HCT116 (cell line): ENCODE measurements around the gene LAYN. TPM values are rescaled to one million over a fixed set of nuclear protein-coding genes. Genes with fewer than 3 reads are reported as not detected.

Experiments used
- ATAC-seq: fragments of 200-7000 bp; cut with Tn5 transposase; 2 replicates; pipeline ENCODE4 v1.9.1; 2020; ENCODE audit warnings: mild to moderate bottlenecking, moderate library complexity
- BruUV-seq: library from RNA; stranded (reverse); fragments of 400-500 nt; replicated peaks from 2 replicates; lab custom pipeline; 2021; lab: Mats Ljungman, UMichigan
- CTCF ChIA-PET: fragments of 300-600 bp; sonication (Branson Sonifier 250); formaldehyde crosslinking; loops from one replicate; lab custom pipeline; 2021; ENCODE audit warnings: antibody characterized with exemption; lab: Charles Lee
- POLR2A ChIA-PET: fragments of 300-600, 350-600 bp; sonication (Branson Sonifier 250); formaldehyde crosslinking; loops from one replicate; lab custom pipeline; 2021; ENCODE audit warnings: antibody characterized with exemption; lab: Charles Lee
- RAD21 ChIA-PET, 2 experiments: fragments of 300-600 bp; sonication (Branson Sonifier 250); formaldehyde crosslinking; loops; one replicate each; lab custom pipeline; 2023; ENCODE audit warnings: low total read pairs in 2 of 2; ENCODE audit not compliant: uncharacterized antibody in 2 of 2, unreplicated experiment in 2 of 2, low non-redundant PET in 1 of 2; lab: Charles Lee
- DNase-seq: peaks from one replicate; pipeline ENCODE4 v3.0.0-alpha.2; 2010; ENCODE audit warnings: low read depth, low spot score
- H2AFZ ChIP-seq: fragments of 200-600 bp; shearing (Covaris generic), sonication (generic); 2 replicates; pipeline ENCODE4 v1.6.1; 2017; ENCODE audit warnings: low read depth, mixed run types, mixed read lengths, antibody characterized with exemption, low read length; ENCODE audit not compliant: poor library complexity, severe bottlenecking
- H3K27ac ChIP-seq: 2 replicates; pipeline ENCODE4 v1.5.1; 2012; ENCODE audit warnings: low read depth, low read length
- H3K27me3 ChIP-seq: fragments of 200-600 bp; sonication (generic); 2 replicates; pipeline ENCODE4 v1.6.1; 2016; ENCODE audit warnings: mixed run types, low read length, mixed read lengths; ENCODE audit not compliant: insufficient read depth
- H3K36me3 ChIP-seq, 2 experiments: fragments of 200-500 bp in 1 of 2; fragments of 200-600 bp in 1 of 2; sonication (Bioruptor generic) in 1 of 2; sonication (generic) in 1 of 2; 2 replicates each; pipeline versions ENCODE4 v1.5.1 to v1.6.1; 2014 to 2016; ENCODE audit warnings: low read length in 2 of 2, inconsistent platforms in 1 of 2, mixed read lengths in 1 of 2, mixed run types in 1 of 2; ENCODE audit not compliant: insufficient read depth in 2 of 2, control insufficient read depth in 1 of 2
- H3K4me1 ChIP-seq, 2 experiments: fragments of 200-600 bp in 1 of 2; sonication (generic) in 1 of 2; 2 replicates each; pipeline versions ENCODE4 v1.5.1 to v1.6.1; 2012 to 2017; ENCODE audit warnings: low read length in 2 of 2, inconsistent platforms in 1 of 2, mild to moderate bottlenecking in 1 of 2, mixed read lengths in 1 of 2, mixed run types in 1 of 2, moderate library complexity in 1 of 2; ENCODE audit not compliant: insufficient read depth in 2 of 2, control insufficient read depth in 1 of 2
- H3K4me2 ChIP-seq: fragments of 200-600 bp; sonication (generic); 2 replicates; pipeline ENCODE4 v1.6.1; 2017; ENCODE audit warnings: mixed run types, low read length, mixed read lengths
- H3K4me3 ChIP-seq, 2 experiments: fragments of 200-600 bp in 1 of 2; sonication (generic) in 1 of 2; replicated peaks in 1 of 2; 2 replicates each; pipeline ENCODE4 v1.5.1; 2011 to 2016; ENCODE audit warnings: low read length in 2 of 2, control low read depth in 1 of 2, low read depth in 1 of 2, mild to moderate bottlenecking in 1 of 2, mixed read lengths in 1 of 2, mixed run types in 1 of 2
- H3K79me2 ChIP-seq: fragments of 200-600 bp; sonication (generic); 2 replicates; pipeline ENCODE4 v1.6.1; 2017; ENCODE audit warnings: mild to moderate bottlenecking, mixed run types, low read length, moderate library complexity, mixed read lengths; ENCODE audit not compliant: insufficient read depth
- H3K9ac ChIP-seq: fragments of 200-600 bp; sonication (generic); 2 replicates; pipeline ENCODE4 v1.6.1; 2016; ENCODE audit warnings: low read length, mixed read lengths
- H3K9me2 ChIP-seq: fragments of 200-600 bp; sonication (generic), shearing (Covaris generic); 2 replicates; pipeline ENCODE4 v1.6.1; 2017; ENCODE audit warnings: mixed run types, mild to moderate bottlenecking, moderate library complexity; ENCODE audit not compliant: insufficient read depth
- H3K9me3 ChIP-seq, 2 experiments: fragments of 200-500 bp in 1 of 2; fragments of 200-600 bp in 1 of 2; sonication (Bioruptor generic) in 1 of 2; sonication (generic) in 1 of 2; 2 replicates each; pipeline ENCODE4 v1.6.1; 2014 to 2017; ENCODE audit warnings: low read length in 2 of 2, mixed read lengths in 2 of 2, inconsistent platforms in 1 of 2, low read depth in 1 of 2, mild to moderate bottlenecking in 1 of 2, mixed run types in 1 of 2, moderate library complexity in 1 of 2; ENCODE audit not compliant: control insufficient read depth in 1 of 2, insufficient read depth in 1 of 2
- H4K20me1 ChIP-seq: fragments of 200-600 bp; sonication (generic), shearing (Covaris generic); 2 replicates; pipeline ENCODE4 v1.6.1; 2017; ENCODE audit warnings: mixed run types, mild to moderate bottlenecking, moderate library complexity; ENCODE audit not compliant: insufficient read depth
- SIN3A ChIP-seq: IDR thresholded peaks from 2 replicates; pipeline ENCODE4 v1.6.1; 2012; ENCODE audit warnings: low read depth
- intact Hi-C: fragments of 100-400 bp; cut with micrococcal nuclease; formaldehyde crosslinking; loops from 2 replicates; pipeline ENCODE4 v1.10.0; 2022
- total RNA-seq: library from RNA; stranded (reverse); gene quantifications from one replicate; pipeline ENCODE4 v1.2.1, GENCODE V29; 2021; ENCODE audit not compliant: unreplicated experiment
- TF ChIP-seq, protein P1 (sequence below): IDR thresholded peaks from 2 replicates; pipeline ENCODE4 v1.6.1; 2011; ENCODE audit warnings: mild to moderate bottlenecking, low read length, moderate library complexity; ENCODE audit not compliant: insufficient replicate concordance; ENCODE audit errors: extremely low read depth
- TF ChIP-seq, protein P2 (sequence below): IDR thresholded peaks from 2 replicates; pipeline ENCODE4 v1.6.1; 2012; ENCODE audit warnings: low read depth

LAYN gene
- total RNA-seq, 1 experiment from 2014 or later = not detected

DNA sequence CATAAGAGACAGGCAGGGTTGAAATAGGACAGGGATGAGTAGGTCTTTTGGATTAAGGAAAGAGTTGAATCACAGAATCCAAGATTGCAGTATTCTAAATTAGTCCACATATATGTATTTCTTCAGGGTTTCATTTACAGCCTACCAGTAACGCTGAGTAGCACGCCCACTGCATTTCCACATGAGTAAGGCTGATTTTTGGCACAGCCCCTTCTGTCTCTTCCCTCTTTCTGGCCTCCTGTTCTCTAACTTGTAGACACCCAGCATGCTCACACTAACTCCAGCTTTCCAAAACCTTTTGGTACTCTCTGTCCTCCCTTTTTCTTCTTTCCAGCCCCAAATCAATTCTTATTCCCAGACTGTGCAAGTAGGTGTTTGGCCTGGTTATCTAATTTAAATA is 58.0 kb downstream of the LAYN start:
- Histone ChIP-seq H3K27ac (no peak overlapping the region), H3K9ac (no peak overlapping the region), H3K9me2 (no peaks in the 10 kb centered on the region), H4K20me1 (no peaks in the 10 kb centered on the region), H3K4me1 (peaks cover 2 to 15% of the 10 kb centered on the region in 2 experiments; a peak in 3 of 4 replicates), H3K79me2 (peaks cover 6% of the 10 kb centered on the region), H2AFZ (no peak overlapping the region), H3K9me3 (no peaks in the 10 kb centered on the region), H3K4me3 (no peak overlapping the region), H3K27me3 (no peaks in the 10 kb centered on the region), H3K4me2 (no peak overlapping the region), H3K36me3 (no peaks in the 10 kb centered on the region)
- intact Hi-C loops = no loop called here
- DNase-seq (no peak), ATAC-seq (no peak)
- TF ChIP-seq, protein P1, sequence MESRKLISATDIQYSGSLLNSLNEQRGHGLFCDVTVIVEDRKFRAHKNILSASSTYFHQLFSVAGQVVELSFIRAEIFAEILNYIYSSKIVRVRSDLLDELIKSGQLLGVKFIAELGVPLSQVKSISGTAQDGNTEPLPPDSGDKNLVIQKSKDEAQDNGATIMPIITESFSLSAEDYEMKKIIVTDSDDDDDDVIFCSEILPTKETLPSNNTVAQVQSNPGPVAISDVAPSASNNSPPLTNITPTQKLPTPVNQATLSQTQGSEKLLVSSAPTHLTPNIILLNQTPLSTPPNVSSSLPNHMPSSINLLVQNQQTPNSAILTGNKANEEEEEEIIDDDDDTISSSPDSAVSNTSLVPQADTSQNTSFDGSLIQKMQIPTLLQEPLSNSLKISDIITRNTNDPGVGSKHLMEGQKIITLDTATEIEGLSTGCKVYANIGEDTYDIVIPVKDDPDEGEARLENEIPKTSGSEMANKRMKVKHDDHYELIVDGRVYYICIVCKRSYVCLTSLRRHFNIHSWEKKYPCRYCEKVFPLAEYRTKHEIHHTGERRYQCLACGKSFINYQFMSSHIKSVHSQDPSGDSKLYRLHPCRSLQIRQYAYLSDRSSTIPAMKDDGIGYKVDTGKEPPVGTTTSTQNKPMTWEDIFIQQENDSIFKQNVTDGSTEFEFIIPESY = no peak
- no peak for TF ChIP-seq SIN3A
- TF ChIP-seq, protein P2, sequence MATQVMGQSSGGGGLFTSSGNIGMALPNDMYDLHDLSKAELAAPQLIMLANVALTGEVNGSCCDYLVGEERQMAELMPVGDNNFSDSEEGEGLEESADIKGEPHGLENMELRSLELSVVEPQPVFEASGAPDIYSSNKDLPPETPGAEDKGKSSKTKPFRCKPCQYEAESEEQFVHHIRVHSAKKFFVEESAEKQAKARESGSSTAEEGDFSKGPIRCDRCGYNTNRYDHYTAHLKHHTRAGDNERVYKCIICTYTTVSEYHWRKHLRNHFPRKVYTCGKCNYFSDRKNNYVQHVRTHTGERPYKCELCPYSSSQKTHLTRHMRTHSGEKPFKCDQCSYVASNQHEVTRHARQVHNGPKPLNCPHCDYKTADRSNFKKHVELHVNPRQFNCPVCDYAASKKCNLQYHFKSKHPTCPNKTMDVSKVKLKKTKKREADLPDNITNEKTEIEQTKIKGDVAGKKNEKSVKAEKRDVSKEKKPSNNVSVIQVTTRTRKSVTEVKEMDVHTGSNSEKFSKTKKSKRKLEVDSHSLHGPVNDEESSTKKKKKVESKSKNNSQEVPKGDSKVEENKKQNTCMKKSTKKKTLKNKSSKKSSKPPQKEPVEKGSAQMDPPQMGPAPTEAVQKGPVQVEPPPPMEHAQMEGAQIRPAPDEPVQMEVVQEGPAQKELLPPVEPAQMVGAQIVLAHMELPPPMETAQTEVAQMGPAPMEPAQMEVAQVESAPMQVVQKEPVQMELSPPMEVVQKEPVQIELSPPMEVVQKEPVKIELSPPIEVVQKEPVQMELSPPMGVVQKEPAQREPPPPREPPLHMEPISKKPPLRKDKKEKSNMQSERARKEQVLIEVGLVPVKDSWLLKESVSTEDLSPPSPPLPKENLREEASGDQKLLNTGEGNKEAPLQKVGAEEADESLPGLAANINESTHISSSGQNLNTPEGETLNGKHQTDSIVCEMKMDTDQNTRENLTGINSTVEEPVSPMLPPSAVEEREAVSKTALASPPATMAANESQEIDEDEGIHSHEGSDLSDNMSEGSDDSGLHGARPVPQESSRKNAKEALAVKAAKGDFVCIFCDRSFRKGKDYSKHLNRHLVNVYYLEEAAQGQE = no peak
- no TSS peak for BruUV-seq
- POLR2A ChIA-PET = interaction anchor here (0.9 kb wide), 1 partner anchor 168 kb away, joined by 3 read pairs; the partner anchor contains the start of gene PPP2R1B
- RAD21 ChIA-PET = no interaction called here
- CTCF ChIA-PET = interaction anchor here (0.8 to 1.3 kb wide), 3 partner anchors 12 to 243 kb away, joined by 3 to 4 read pairs (median 3); no protein-coding TSS in a partner anchor
